HEK293 (cell line): Measurements from ENCODE around the gene NANOS3.

Experiments used
- BCL6B ChIP-seq: fragments of 450-650 bp; formaldehyde crosslinking; IDR thresholded peaks from 2 replicates; pipeline ENCODE4 v1.5.1; 2017; ENCODE audit warnings: missing biosample characterization, missing genetic modification characterization
- CTCF ChIP-seq: fragments of 450-650 bp; formaldehyde crosslinking; IDR thresholded peaks from 2 replicates; pipeline ENCODE4 v1.5.1; 2016; ENCODE audit warnings: missing biosample characterization, missing genetic modification characterization
- RBAK ChIP-seq: fragments of 450-650 bp; formaldehyde crosslinking; IDR thresholded peaks from 2 replicates; pipeline ENCODE4 v1.5.1; 2016; ENCODE audit warnings: missing biosample characterization, missing genetic modification characterization
- REST ChIP-seq: fragments of 450-650 bp; formaldehyde crosslinking; IDR thresholded peaks from 2 replicates; pipeline ENCODE4 v1.5.1; 2016; ENCODE audit warnings: missing biosample characterization, missing genetic modification characterization
- SCRT1 ChIP-seq: fragments of 450-650 bp; formaldehyde crosslinking; IDR thresholded peaks from 2 replicates; pipeline ENCODE4 v1.5.1; 2016; ENCODE audit warnings: missing biosample characterization, missing genetic modification characterization, borderline replicate concordance
- ZBTB6 ChIP-seq: fragments of 450-650 bp; formaldehyde crosslinking; IDR thresholded peaks from 2 replicates; pipeline ENCODE4 v1.5.1; 2017; ENCODE audit warnings: missing biosample characterization, missing genetic modification characterization
- ZNF292 ChIP-seq: fragments of 450-650 bp; formaldehyde crosslinking; IDR thresholded peaks from 2 replicates; pipeline ENCODE4 v1.5.1; 2016; ENCODE audit warnings: low read depth, missing biosample characterization, missing genetic modification characterization, borderline replicate concordance
- ZNF398 ChIP-seq: fragments of 450-650 bp; formaldehyde crosslinking; IDR thresholded peaks from 2 replicates; pipeline ENCODE4 v1.5.1; 2017; ENCODE audit warnings: missing biosample characterization, missing genetic modification characterization
- ZNF600 ChIP-seq: fragments of 450-650 bp; formaldehyde crosslinking; IDR thresholded peaks from 2 replicates; pipeline ENCODE4 v1.5.1; 2016; ENCODE audit warnings: missing biosample characterization, missing genetic modification characterization
- ZNF654 ChIP-seq: fragments of 450-650 bp; formaldehyde crosslinking; IDR thresholded peaks from 2 replicates; pipeline ENCODE4 v1.5.1; 2016; ENCODE audit warnings: low read depth, missing biosample characterization, missing genetic modification characterization
- ZNF747 ChIP-seq: fragments of 450-650 bp; formaldehyde crosslinking; IDR thresholded peaks from 2 replicates; pipeline ENCODE4 v1.5.1; 2016; ENCODE audit warnings: missing biosample characterization, missing genetic modification characterization
- TF ChIP-seq, protein P1 (sequence below): fragments of 450-650 bp; formaldehyde crosslinking; IDR thresholded peaks from 2 replicates; pipeline ENCODE4 v1.5.1; 2016; ENCODE audit warnings: missing biosample characterization, missing genetic modification characterization
- TF ChIP-seq, protein P2 (sequence below): fragments of 450-650 bp; formaldehyde crosslinking; IDR thresholded peaks from 2 replicates; pipeline ENCODE4 v1.5.1; 2016; ENCODE audit warnings: missing biosample characterization, missing genetic modification characterization

DNA sequence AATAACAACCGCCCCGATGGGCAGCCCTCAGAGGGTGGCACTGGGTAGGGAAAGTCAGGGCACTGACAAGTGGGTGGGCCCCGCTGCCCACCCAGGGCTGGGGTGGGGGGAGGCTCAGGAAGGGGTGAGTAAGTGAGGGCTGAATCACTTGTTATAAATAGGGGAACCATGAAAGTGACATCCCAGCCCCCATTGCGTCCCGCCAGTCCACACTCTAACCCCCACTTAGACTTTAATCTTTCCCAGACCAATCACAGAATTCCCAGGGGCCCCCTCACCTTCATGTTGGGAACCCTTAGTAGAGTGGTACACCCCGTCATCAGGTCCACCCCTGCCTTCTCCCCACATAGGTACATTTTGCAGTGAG lies 37.0 kb upstream of the NANOS3 start:
- no peak for TF ChIP-seq BCL6B (tag by site-specific recombination)
- TF ChIP-seq ZNF747 (tag by site-specific recombination) = no peak
- no peak for TF ChIP-seq ZNF398 (tag by site-specific recombination)
- TF ChIP-seq, protein P1, sequence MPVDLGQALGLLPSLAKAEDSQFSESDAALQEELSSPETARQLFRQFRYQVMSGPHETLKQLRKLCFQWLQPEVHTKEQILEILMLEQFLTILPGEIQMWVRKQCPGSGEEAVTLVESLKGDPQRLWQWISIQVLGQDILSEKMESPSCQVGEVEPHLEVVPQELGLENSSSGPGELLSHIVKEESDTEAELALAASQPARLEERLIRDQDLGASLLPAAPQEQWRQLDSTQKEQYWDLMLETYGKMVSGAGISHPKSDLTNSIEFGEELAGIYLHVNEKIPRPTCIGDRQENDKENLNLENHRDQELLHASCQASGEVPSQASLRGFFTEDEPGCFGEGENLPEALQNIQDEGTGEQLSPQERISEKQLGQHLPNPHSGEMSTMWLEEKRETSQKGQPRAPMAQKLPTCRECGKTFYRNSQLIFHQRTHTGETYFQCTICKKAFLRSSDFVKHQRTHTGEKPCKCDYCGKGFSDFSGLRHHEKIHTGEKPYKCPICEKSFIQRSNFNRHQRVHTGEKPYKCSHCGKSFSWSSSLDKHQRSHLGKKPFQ = no peak
- no peak for TF ChIP-seq REST (tag by site-specific recombination)
- TF ChIP-seq, protein P2, sequence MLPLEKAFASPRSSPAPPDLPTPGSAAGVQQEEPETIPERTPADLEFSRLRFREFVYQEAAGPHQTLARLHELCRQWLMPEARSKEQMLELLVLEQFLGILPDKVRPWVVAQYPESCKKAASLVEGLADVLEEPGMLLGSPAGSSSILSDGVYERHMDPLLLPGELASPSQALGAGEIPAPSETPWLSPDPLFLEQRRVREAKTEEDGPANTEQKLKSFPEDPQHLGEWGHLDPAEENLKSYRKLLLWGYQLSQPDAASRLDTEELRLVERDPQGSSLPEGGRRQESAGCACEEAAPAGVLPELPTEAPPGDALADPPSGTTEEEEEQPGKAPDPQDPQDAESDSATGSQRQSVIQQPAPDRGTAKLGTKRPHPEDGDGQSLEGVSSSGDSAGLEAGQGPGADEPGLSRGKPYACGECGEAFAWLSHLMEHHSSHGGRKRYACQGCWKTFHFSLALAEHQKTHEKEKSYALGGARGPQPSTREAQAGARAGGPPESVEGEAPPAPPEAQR (tag by site-specific recombination) = no peak
- no peak for TF ChIP-seq CTCF (tag by site-specific recombination)
- TF ChIP-seq ZBTB6 (tag by site-specific recombination) = no peak
- no peak for TF ChIP-seq SCRT1 (tag by site-specific recombination)
- no peak for TF ChIP-seq ZNF292 (tag by site-specific recombination)
- no peak for TF ChIP-seq ZNF654
- no peak for TF ChIP-seq RBAK (tag by site-specific recombination)
- no peak for TF ChIP-seq ZNF600
